Measurements from ENCODE around the gene HACD2.

Gene HACD2

DNA sequence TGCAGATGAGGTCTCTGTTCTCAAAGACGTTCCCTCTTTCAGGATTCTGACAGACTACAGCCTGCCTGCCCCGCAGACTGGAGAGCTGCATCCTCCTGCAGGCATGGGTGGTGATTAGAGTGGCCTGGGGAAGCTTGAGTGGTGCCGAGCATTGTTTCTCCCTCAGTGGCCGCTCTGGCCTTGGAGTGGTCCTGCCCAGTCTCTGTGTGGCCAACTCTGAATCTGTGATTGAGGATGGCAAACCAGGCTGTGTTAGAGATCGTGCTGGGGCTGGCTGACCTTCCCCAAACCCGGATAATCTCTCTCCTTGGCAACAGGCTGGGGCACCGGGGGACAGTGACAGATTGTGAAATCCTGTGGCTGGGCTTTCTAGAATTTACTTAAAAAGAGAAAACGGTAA, 125.0 kb downstream of the HACD2 start:
- in situ Hi-C loops (cut with MboI; ENCODE audit: low pct_unique_long_range_greater_than_20kb, low sequenced_read_pairs, unreplicated experiment): no loop called here

DNA sequence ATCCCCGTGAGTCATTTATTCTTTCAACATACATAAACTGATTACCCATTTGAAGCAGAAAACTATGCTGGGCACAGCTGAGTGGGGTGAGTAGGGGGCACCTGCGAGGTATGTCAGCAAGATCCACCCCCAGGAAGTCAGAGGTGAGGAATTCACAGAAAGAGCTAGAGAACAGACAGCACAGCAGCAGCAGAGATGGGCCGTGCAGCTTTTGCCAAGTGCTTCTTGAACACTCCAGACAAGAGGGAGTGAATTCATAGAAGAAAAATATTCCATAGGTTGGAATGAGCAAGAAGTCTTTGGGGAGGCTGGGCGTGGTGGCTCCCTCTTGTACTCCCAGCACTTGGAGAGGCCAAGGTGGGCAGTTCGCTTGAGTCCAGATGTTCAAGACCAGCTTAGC, 126.6 kb downstream of the HACD2 start:
- in situ Hi-C loops (cut with MboI; ENCODE audit: low pct_unique_long_range_greater_than_20kb, low sequenced_read_pairs, unreplicated experiment): no loop called here
- TF ChIP-seq, protein P1, sequence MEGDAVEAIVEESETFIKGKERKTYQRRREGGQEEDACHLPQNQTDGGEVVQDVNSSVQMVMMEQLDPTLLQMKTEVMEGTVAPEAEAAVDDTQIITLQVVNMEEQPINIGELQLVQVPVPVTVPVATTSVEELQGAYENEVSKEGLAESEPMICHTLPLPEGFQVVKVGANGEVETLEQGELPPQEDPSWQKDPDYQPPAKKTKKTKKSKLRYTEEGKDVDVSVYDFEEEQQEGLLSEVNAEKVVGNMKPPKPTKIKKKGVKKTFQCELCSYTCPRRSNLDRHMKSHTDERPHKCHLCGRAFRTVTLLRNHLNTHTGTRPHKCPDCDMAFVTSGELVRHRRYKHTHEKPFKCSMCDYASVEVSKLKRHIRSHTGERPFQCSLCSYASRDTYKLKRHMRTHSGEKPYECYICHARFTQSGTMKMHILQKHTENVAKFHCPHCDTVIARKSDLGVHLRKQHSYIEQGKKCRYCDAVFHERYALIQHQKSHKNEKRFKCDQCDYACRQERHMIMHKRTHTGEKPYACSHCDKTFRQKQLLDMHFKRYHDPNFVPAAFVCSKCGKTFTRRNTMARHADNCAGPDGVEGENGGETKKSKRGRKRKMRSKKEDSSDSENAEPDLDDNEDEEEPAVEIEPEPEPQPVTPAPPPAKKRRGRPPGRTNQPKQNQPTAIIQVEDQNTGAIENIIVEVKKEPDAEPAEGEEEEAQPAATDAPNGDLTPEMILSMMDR (IDR thresholded peaks at IDR 0.05; ENCODE audit: extremely low read depth, insufficient read depth, missing control alignments): no peak
- DNase-seq (ENCODE audit: low spot score): no peak

More for the DNA sequence above, 125.0 kb downstream of the HACD2 start:
- TF ChIP-seq, protein P1 (IDR thresholded peaks at IDR 0.05; ENCODE audit: extremely low read depth, insufficient read depth, missing control alignments): no peak
- DNase-seq (ENCODE audit: low spot score): no peak

DNA sequence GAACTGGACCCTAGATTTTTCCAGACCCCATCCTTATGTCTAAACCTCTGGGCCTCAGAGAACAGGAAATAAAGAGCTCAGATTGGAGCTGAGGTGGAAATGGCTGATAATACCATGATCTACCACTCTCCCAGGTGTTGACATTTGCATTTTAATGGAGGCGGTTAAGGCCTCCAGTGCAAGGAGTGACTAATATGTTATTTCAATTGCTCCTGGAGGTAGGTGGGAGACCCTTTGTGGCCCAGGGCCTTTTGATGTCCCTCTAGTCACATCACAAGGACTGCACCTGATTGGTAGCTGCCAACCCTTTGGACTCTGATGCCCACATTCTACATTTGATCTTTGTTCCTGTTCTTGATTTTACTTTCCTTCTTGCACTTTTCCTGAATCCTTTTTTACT, 127.0 kb downstream of the HACD2 start:
- DNase-seq (ENCODE audit: low spot score): no peak
- in situ Hi-C loops (cut with MboI; ENCODE audit: low pct_unique_long_range_greater_than_20kb, low sequenced_read_pairs, unreplicated experiment): no loop called here
- TF ChIP-seq, protein P1 (IDR thresholded peaks at IDR 0.05; ENCODE audit: extremely low read depth, insufficient read depth, missing control alignments): no peak

DNA sequence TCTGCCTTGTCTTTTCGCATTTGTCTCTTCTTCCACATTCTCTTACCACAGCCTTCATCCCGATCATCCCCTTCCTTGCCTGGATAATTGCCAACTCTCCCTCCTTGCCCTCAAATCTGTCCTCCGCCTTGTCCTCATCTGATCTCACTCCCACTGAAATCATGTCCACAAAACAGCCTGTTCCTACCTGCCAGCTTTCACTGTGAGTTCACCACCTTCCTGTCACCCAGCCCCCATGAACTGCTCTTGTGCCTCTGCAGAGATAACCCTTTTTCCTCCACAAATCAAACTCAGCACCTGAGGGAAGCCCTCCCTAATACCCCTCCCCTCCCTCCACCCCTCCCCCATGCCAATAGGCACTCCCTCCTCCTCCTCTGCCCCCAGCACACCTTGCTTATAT, 131.2 kb downstream of the HACD2 start:
- DNase-seq (ENCODE audit: low spot score): no peak
- TF ChIP-seq, protein P1 (IDR thresholded peaks at IDR 0.05; ENCODE audit: extremely low read depth, insufficient read depth, missing control alignments): no peak
- in situ Hi-C loops (cut with MboI; ENCODE audit: low pct_unique_long_range_greater_than_20kb, low sequenced_read_pairs, unreplicated experiment): no loop called here

DNA sequence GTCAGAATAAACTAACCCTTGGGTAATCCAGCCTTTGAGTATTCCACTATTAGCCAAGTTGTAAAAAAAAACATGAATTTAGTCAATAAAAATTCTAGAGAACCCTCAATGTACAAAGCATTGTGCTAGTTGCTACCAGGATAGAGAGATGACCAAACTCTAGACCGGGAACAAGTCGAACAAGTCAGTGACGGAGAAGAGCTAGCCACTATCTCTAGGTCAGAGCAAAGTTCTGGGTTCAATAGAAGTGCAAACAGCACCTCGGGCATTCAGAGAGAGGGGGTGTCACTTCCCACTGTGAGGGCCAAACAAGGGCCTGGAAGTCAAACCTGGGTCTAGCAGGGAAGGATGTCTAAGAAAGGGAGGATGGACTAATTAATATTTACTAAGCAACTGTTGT, 133.7 kb downstream of the HACD2 start:
- in situ Hi-C loops (cut with MboI; ENCODE audit: low pct_unique_long_range_greater_than_20kb, low sequenced_read_pairs, unreplicated experiment): no loop called here
- TF ChIP-seq, protein P1 (IDR thresholded peaks at IDR 0.05; ENCODE audit: extremely low read depth, insufficient read depth, missing control alignments): no peak
- DNase-seq (ENCODE audit: low spot score): no peak

DNA sequence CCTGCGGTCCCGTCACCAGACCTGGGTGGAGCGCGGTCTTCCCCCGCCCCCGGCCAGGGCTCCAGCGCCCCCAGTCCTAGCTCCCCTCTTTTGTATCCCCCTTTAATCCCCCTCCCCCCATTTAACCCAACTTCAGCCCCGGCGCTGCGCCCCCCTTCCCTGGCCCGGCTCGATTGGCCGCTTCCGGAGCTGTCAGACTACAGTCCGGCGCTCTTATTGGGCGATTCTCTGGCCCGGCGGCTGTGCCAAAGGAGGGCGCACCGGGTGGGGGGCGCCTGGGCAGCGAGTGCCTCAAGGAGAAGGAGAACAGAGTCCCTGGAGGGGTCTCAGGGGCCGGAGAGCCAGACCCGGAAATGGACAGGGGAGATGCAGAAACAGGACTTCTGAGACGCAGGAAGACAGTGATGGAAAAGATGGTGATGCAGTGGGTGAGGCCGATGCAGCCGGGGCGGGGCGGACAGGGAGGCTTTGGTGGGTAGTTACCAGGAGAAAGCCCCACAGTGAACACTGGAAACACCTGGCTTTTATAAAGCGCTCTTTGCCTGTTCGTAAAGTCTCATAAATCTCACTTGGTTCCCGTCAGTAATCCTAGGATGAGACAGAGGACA, 134.8 kb downstream of the HACD2 start:
- TF ChIP-seq, protein P1 (IDR thresholded peaks at IDR 0.05; ENCODE audit: extremely low read depth, insufficient read depth, missing control alignments): no peak
- DNase-seq (ENCODE audit: low spot score): no peak
- in situ Hi-C loops (cut with MboI; ENCODE audit: low pct_unique_long_range_greater_than_20kb, low sequenced_read_pairs, unreplicated experiment): no loop called here

All from GM13977 (cell line).